Neural cell (in vitro differentiated cells): Measurements from ENCODE around the gene RUVBL1. TPM values are rescaled to one million over a fixed set of nuclear protein-coding genes. Genes with fewer than 3 reads are reported as not detected.
A peak's percentile ranks its signal among the peaks of the same experiment; 100 is the strongest.

Experiments used
- H2AFZ ChIP-seq: fragments of 200-600, 300-800 bp; sonication (generic), shearing (Covaris generic); 2 replicates; pipeline ENCODE4 v1.6.0; 2014; ENCODE audit warnings: low read depth, mild to moderate bottlenecking, antibody characterized with exemption, low read length, moderate library complexity
- H3F3A ChIP-seq: fragments of 200-600 bp; shearing (Covaris generic); 2 replicates; pipeline ENCODE4 v1.6.1; 2016; ENCODE audit warnings: mild to moderate bottlenecking, moderate library complexity, mixed read lengths, antibody characterized with exemption, low read length; ENCODE audit not compliant: insufficient read depth, poor library complexity, severe bottlenecking
- H3K27ac ChIP-seq: fragments of 200-600, 300-800 bp; sonication (generic), shearing (Covaris generic); 2 replicates; pipeline ENCODE4 v1.5.1; 2014; ENCODE audit warnings: mild to moderate bottlenecking, low read length, moderate library complexity
- H3K27me3 ChIP-seq: fragments of 300-800, 200-600 bp; sonication (generic), shearing (Covaris generic); 2 replicates; pipeline ENCODE4 v1.6.0; 2014; ENCODE audit warnings: mild to moderate bottlenecking, low read depth, low read length, moderate library complexity; ENCODE audit not compliant: insufficient read depth
- H3K36me3 ChIP-seq: fragments of 300-800, 200-600 bp; sonication (generic), shearing (Covaris generic); 2 replicates; pipeline ENCODE4 v1.5.1; 2014; ENCODE audit warnings: mild to moderate bottlenecking, antibody characterized with exemption, low read length, moderate library complexity; ENCODE audit not compliant: insufficient read depth
- H3K4me2 ChIP-seq: fragments of 300-800, 200-600 bp; sonication (generic), shearing (Covaris generic); 2 replicates; pipeline ENCODE4 v1.6.0; 2014; ENCODE audit warnings: mild to moderate bottlenecking, low read length
- H3K4me3 ChIP-seq: fragments of 300-800, 200-600 bp; sonication (generic), shearing (Covaris generic); 2 replicates; pipeline ENCODE4 v1.5.1; 2014; ENCODE audit warnings: mild to moderate bottlenecking, low read length, moderate library complexity
- H3K79me2 ChIP-seq: fragments of 200-600 bp; shearing (Covaris generic); replicated peaks from 2 replicates; pipeline ENCODE4 v1.6.0; 2014; ENCODE audit warnings: mild to moderate bottlenecking, low read length, moderate library complexity; ENCODE audit not compliant: insufficient read depth
- H3K9ac ChIP-seq: fragments of 300-800, 200-600 bp; sonication (generic), shearing (Covaris generic); 2 replicates; pipeline ENCODE4 v1.6.1; 2016; ENCODE audit warnings: mild to moderate bottlenecking, low read length, mixed read lengths
- H3K9me2 ChIP-seq: fragments of 200-600 bp; shearing (Covaris generic); 2 replicates; pipeline ENCODE4 v1.6.1; 2016; ENCODE audit warnings: mild to moderate bottlenecking, low read length, mixed read lengths; ENCODE audit not compliant: insufficient read depth
- H3K9me3 ChIP-seq: fragments of 200-600, 300-800 bp; sonication (generic), shearing (Covaris generic); 2 replicates; pipeline ENCODE4 v1.6.1; 2016; ENCODE audit warnings: mild to moderate bottlenecking, mixed run types, low read length, moderate library complexity, mixed read lengths
- H4K20me1 ChIP-seq: fragments of 200-600 bp; shearing (Covaris generic); 2 replicates; pipeline ENCODE4 v1.6.1; 2016; ENCODE audit warnings: mild to moderate bottlenecking, mixed run types; ENCODE audit not compliant: insufficient read depth
- CTCF ChIP-seq: fragments of 450-650 bp; IDR thresholded peaks from 2 replicates; pipeline ENCODE4 v1.5.1; 2014; ENCODE audit warnings: antibody characterized with exemption, mild to moderate bottlenecking, moderate library complexity; ENCODE audit not compliant: poor library complexity, severe bottlenecking
- EP300 ChIP-seq: fragments of 450-650 bp; conservative IDR thresholded peaks from 2 replicates; pipeline ENCODE4 v1.6.1; 2014; ENCODE audit warnings: antibody characterized with exemption, mild to moderate bottlenecking, moderate library complexity; ENCODE audit not compliant: poor library complexity, severe bottlenecking
- EZH2 ChIP-seq: fragments of 200-600, 300-800 bp; shearing (Covaris generic), sonication (generic); IDR thresholded peaks from 2 replicates; pipeline ENCODE4 v1.6.1; 2014; ENCODE audit warnings: antibody characterized with exemption, low read length, borderline replicate concordance, mild to moderate bottlenecking; ENCODE audit not compliant: insufficient read depth, poor library complexity, severe bottlenecking
- MXI1 ChIP-seq: fragments of 450-650 bp; conservative IDR thresholded peaks from 2 replicates; pipeline ENCODE4 v1.6.1; 2014; ENCODE audit warnings: antibody characterized with exemption, mild to moderate bottlenecking; ENCODE audit not compliant: poor library complexity, severe bottlenecking
- POLR2AphosphoS5 ChIP-seq: IDR thresholded peaks from 2 replicates; pipeline ENCODE4 v1.6.1; 2012
- RAD21 ChIP-seq: fragments of 450-650 bp; conservative IDR thresholded peaks from 2 replicates; pipeline ENCODE4 v1.6.1; 2014; ENCODE audit warnings: antibody characterized with exemption, mild to moderate bottlenecking, moderate library complexity
- SMC3 ChIP-seq: fragments of 450-650 bp; conservative IDR thresholded peaks from 2 replicates; pipeline ENCODE4 v1.6.1; 2014; ENCODE audit warnings: antibody characterized with exemption, mild to moderate bottlenecking, moderate library complexity; ENCODE audit not compliant: poor library complexity
- TAF1 ChIP-seq: IDR thresholded peaks from 2 replicates; pipeline ENCODE4 v1.6.1; 2012; ENCODE audit warnings: low read depth
- polyA plus RNA-seq: library from polyadenylated mRNA; depleted of rRNA; stranded (reverse); fragments of >200 nt; gene quantifications from 2 replicates; pipeline ENCODE4 v1.2.3, GENCODE V29; 2014
- TF ChIP-seq, protein P1 (sequence below): IDR thresholded peaks from 2 replicates; pipeline ENCODE4 v1.6.1; 2012; ENCODE audit warnings: borderline replicate concordance

RUVBL1 gene
- polyA plus RNA-seq, 1 donor from 2014 or later, result 83.3 TPM

GRCh38 chr3:128051459-128051836 is 72.2 kb downstream of the RUVBL1 start:
- Histone ChIP-seq H2AFZ (peak overlapping the region; percentile 100), H3K27me3 (no peaks in the 10 kb centered on the region), H3K9ac (peak overlapping the region; percentile 95), H3K79me2 (peaks cover 28% of the 10 kb centered on the region), H3K9me2 (no peaks in the 10 kb centered on the region), H3F3A (no peaks in the 10 kb centered on the region), H3K4me3 (peak overlapping the region; percentile 94), H3K9me3 (no peaks in the 10 kb centered on the region), H4K20me1 (no peaks in the 10 kb centered on the region), H3K27ac (peak overlapping the region; percentile 92), H3K36me3 (peaks cover 8% of the 10 kb centered on the region), H3K4me2 (peak overlapping the region; percentile 58)
- TF ChIP-seq EZH2 (no peak), CTCF (no peak), EP300 (no peak), SMC3 (no peak), RAD21 (no peak), TAF1 (no peak), POLR2AphosphoS5 (no peak), MXI1 (no peak)
- TF ChIP-seq, protein P1, sequence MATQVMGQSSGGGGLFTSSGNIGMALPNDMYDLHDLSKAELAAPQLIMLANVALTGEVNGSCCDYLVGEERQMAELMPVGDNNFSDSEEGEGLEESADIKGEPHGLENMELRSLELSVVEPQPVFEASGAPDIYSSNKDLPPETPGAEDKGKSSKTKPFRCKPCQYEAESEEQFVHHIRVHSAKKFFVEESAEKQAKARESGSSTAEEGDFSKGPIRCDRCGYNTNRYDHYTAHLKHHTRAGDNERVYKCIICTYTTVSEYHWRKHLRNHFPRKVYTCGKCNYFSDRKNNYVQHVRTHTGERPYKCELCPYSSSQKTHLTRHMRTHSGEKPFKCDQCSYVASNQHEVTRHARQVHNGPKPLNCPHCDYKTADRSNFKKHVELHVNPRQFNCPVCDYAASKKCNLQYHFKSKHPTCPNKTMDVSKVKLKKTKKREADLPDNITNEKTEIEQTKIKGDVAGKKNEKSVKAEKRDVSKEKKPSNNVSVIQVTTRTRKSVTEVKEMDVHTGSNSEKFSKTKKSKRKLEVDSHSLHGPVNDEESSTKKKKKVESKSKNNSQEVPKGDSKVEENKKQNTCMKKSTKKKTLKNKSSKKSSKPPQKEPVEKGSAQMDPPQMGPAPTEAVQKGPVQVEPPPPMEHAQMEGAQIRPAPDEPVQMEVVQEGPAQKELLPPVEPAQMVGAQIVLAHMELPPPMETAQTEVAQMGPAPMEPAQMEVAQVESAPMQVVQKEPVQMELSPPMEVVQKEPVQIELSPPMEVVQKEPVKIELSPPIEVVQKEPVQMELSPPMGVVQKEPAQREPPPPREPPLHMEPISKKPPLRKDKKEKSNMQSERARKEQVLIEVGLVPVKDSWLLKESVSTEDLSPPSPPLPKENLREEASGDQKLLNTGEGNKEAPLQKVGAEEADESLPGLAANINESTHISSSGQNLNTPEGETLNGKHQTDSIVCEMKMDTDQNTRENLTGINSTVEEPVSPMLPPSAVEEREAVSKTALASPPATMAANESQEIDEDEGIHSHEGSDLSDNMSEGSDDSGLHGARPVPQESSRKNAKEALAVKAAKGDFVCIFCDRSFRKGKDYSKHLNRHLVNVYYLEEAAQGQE, result no peak

DNA sequence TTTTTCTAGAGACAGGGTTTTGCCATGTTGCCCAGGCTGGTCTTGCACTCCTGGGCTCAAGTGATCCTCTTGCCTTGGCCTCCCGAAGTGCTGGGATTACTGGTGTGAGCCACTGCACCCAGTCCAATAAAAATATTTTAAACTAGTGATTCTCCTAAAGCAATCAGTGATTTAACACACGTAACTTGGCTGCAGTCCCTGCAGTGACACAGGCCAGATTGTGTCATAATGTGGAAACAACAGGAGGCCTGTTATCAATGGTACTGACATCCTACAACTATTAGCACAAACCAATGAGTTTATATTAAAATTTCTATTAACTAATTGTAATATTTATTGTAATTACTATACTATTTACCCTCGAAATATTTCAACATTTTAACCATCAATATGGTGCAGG is 73.0 kb downstream of the RUVBL1 start:
- Histone ChIP-seq H2AFZ (no peak overlapping the region), H4K20me1 (no peaks in the 10 kb centered on the region), H3K4me2 (peak overlapping the region; percentile 58), H3K79me2 (peaks cover 23% of the 10 kb centered on the region), H3K36me3 (peaks cover 8% of the 10 kb centered on the region), H3K9ac (no peak overlapping the region), H3K27ac (no peak overlapping the region), H3F3A (no peaks in the 10 kb centered on the region), H3K9me2 (no peaks in the 10 kb centered on the region), H3K4me3 (peak overlapping the region; percentile 94), H3K27me3 (no peaks in the 10 kb centered on the region), H3K9me3 (no peaks in the 10 kb centered on the region)
- TF ChIP-seq RAD21 (no peak), CTCF (no peak), EZH2 (no peak), MXI1 (no peak), POLR2AphosphoS5 (no peak), SMC3 (no peak), EP300 (no peak), TAF1 (no peak)
- TF ChIP-seq, protein P1, result no peak
